GM03348 (cell line): Measurements from ENCODE around the gene THNSL1.
A peak's percentile ranks its signal among the peaks of the same experiment; 100 is the strongest.
"Not testable (repeated sequence)": the region's sequence is repeated elsewhere in the genome, so short reads cannot be mapped to it uniquely, and the experiment has no call there.

ENCODE experiments used
- DNase-seq: peaks from one replicate; pipeline ENCODE4 v3.0.0; 2012; ENCODE audit warnings: low spot score

Gene THNSL1

DNA sequence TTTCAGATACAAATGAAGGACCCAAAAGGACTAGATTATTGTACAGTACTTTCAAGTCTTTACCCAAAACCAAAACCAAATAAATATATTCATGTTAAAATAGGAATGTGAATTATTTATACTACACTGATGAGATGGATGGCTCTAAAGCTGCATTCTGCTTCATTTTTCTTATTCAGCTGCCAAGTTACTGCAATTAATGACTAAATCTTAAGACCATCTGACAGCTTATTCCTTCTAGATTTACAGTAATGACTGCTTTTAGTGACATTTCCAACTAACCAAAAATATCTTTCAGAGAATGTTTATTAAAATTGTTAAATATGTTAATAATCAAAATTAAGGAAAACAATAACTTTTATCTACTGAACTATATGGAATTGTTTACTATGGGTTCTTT is 21.3 kb upstream of the THNSL1 start:
- DNase-seq = no peak

DNA sequence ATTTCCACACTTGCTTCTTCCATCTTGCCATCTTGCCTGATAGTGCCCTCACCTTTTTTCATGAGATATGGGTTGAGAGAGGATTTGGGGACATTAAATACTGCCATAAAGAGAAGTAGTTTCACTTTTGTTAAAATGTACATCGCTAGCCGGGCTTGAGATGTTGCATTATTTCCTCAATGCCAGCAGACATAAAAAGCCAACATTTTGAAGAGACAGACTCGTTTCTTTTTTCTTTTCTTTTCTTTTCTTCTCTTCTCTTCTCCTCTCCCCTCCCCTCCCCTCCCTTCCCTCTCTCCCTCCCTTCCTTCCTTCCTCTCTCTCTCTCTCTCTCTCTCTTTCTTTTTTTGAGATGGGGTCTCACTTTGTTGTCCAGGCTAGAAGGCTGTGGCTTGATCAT is 18.4 kb upstream of the THNSL1 start:
- DNase-seq = no peak

DNA sequence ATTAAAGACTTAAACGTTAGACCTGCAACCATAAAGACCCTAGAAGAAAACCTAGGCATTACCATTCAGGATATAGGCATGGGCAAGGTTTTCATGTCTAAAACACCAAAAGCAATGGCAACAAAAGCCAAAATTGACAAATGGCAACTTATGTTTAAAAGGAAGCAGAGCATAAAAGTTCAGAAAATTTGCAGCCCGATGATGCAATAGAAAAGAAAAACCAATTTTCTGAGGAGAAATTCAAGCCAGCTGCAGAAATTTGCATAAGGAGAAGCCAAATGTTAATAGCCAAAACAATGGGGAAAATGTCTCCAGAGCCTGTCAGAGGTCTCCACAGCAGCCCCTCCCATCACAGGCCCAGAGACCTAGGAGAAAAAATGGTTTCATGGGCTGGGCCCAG is 4.8 kb upstream of the THNSL1 start:
- DNase-seq = not testable (repeated sequence)

- DNase-seq = no peak
These were observed 1.8 kb upstream of the THNSL1 start for GRCh38 chr10:25014579-25014978.

DNA sequence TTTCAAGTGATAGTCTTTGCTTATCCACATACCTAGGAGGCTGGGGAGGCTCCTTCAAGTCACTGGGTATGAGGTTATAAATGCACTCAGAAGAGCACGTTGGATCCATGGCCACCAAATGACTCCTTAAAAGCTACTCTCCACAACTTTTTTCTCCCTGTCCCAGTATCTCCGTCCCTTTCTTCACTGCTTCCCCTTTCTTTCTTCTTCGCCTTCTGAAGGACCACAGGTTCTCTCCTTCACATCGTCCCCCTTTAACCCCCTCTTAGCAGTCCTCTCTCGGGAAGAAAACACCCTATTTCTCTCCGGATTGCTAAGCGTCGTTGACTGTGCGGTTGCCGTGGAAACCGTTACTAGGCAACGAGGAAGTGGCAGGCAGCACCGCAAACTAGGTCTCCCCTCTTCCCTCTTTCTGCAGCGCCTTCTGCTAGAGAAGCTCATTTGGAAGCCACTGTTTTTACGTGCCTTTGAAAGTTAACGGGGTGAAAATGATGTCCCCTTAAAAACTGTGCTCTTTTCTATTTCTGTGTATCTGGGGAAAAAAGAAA is 510 bp upstream of the THNSL1 start, which contains the start of gene ENKUR:
ENKUR (minus strand) TSS at position 331 of the 548 bp plus-strand sequence; CDS start at position 109, 222 bp downstream.
- peak; percentile 83 for DNase-seq

GRCh38 chr10:25017154-25017590 is 760 bp downstream of the THNSL1 start:
- DNase-seq = peak; percentile 6

DNA sequence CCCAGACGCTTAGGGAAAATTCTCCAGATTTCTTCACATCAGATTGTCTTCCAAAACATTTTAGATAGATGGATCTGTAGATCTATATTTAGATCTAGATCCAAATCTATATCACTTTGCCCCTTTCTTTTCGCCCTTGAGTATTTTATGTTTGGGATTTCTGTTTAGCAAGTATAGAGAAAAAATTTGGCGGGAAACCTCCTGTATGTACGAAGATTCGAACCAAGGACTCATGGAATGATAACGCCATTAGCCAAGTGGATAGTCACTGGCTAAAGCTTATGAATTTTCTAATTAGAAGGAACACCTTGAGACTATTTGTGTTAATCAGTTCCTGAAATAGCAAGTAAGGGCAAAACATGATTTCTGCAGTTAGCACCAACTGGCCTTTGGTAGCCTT is 1.2 kb downstream of the THNSL1 start:
- no peak for DNase-seq

DNA sequence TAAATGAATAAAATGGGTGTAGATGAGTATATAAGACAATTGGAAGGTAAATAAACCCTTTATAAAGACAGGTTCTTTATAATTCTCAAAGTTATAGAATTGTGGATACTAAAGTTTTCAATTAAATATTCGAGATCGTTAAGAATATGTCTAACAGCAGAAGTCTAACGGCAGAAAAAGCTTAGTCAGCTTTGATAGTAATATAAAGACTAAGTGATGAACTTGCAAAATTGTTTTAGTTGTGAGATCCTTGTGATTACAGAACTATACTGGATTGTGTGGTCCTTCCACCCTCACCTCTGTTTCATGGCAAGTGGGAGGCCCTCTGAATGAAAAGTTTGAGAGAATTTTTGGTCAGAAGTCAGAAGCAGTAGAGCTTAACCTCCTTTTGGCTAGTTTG is 2.3 kb downstream of the THNSL1 start:
- no peak for DNase-seq

GRCh38 chr10:25023278-25023677 is 6.9 kb downstream of the THNSL1 start:
- no peak for DNase-seq

- DNase-seq = no peak
These were observed 8.1 kb downstream of the THNSL1 start for GRCh38 chr10:25024528-25024927.

DNA sequence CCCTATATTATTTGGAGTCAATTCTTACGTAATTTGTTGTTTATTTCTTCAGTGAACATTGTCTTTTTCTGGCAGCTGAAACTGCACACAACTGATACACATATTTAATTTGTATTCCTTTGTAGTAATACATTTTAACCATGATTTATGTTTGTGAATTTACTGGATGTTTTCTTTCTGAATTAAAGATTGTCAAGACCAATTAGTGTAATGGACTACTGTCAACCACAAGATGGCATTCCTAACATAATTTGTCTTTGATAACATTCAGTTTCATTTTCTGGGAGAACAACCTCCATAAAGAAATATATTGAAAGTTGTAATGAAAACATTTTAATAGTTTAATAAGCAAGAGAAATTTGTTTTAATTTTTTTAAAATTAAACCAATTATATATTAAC is 10.1 kb downstream of the THNSL1 start:
- peak; percentile 40 for DNase-seq

DNA sequence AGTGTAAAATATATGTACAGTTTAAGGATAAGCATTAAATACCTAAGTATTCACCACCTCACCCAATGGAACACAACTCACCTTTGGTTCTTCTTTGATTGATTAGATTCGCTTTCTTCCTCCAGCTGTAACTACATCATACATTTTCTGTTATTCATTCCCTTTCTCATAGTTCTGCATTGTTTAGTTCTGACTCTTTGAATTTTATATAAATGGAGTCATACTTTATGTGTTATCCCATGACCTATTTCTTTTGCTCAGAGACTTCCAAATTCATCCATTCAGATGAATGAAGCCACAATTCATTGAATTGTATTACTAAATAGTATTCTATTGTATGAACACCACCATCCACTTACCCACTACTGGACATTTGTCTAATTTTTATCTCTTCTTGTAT is 12.3 kb downstream of the THNSL1 start:
- DNase-seq = peak; percentile 4

DNA sequence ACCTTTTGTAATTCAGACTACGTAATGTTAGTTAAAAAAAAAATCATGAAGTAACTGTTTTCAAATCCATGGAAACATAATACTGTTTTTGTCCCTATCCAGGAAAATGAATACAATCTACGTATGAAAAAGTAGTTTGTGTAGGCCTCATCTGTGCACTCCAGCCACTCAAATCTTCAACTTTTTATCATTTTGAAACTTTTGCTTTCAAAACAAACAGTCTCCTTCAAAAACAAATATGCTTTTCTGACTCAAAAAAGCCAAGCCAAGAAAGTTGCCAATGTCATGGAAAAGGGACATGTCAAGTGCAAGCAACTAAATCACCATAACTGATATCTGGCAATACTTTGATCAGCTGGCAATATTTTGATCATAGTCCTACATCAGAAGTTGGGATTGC is 13.1 kb downstream of the THNSL1 start:
- DNase-seq = no peak

DNA sequence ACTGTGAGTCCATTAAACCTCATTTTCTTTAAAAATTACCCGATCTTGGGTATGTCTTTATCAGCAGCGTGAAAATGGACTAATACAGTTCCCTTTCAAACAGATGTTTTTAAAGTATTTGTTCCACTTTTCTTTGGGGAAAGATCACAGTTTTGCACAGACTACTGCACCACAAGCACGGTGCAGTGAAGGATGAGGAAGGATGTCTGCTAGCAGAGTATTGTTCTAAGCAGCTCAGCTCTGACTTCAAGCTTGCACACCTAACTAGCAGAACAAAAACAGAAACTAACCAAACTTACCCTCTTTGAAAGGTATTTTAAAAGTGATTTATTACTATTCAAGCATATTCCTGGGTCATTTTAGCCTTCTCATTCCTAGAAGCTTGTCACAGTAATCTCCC is 20.0 kb downstream of the THNSL1 start:
- no peak for DNase-seq

DNA sequence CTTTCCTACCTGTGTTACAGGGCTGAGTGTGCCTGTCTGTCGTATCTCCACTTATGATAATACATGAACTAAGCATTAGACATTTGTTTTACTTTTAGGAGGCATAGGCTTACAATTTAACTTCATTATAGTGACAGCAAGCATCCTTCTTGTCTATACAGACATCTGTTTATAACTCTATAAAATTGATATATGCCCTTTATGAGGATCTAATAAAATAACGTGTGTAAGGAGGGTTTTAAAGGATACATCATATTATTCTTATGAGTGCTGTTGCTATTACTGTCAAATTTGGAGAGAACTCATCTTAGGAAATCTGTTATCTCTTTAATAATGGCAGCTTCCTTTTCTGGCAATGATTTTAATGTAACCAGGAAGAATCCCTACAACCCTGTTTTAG is 21.9 kb downstream of the THNSL1 start:
- DNase-seq = no peak

DNA sequence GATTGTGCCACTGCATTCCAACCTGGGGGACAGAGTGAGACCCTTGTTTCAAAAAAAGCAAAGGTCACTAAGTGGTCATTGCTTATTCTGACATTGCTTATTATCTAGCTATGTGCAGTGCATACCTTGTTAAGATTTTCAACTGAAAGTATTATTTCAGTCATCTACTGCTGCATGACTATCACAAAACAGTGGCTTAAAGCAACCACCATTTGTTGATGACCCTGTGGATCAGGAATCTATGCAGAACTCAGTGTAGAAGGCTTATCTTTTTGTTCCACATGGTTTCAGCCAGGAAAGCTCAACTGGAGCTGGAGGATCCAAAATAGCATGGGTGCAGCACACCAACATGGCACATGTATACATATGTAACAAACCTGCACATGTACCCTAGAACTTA is 23.1 kb downstream of the THNSL1 start:
- no peak for DNase-seq

GRCh38 chr10:25046641-25047040 is 30.2 kb downstream of the THNSL1 start:
- DNase-seq = no peak

DNA sequence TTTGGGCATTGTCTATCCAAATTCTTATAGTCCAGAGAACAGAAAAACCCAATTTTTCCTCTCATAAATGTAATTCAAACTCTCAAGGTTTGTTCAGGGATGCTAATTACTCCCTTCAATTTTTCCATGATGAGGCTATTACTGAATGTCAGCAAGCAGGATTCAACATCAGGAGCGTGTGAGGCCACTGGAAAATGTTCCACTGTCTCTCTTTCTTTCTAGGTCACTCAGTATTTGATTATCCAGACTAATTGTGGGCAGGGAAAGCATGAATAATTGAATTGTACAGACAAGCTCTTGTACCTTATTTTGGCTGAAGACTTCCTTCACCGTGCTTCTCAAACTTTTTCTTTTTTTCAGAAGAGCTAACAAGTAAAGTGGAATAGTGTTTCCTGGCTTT is 30.7 kb downstream of the THNSL1 start:
- DNase-seq = no peak

GRCh38 chr10:25047591-25048301 is 31.3 kb downstream of the THNSL1 start:
- DNase-seq = peak; percentile 72

- no peak for DNase-seq
These were observed 32.0 kb downstream of the THNSL1 start for GRCh38 chr10:25048450-25048849.

- DNase-seq = no peak
These were observed 33.6 kb downstream of the THNSL1 start for GRCh38 chr10:25049966-25050365.

DNA sequence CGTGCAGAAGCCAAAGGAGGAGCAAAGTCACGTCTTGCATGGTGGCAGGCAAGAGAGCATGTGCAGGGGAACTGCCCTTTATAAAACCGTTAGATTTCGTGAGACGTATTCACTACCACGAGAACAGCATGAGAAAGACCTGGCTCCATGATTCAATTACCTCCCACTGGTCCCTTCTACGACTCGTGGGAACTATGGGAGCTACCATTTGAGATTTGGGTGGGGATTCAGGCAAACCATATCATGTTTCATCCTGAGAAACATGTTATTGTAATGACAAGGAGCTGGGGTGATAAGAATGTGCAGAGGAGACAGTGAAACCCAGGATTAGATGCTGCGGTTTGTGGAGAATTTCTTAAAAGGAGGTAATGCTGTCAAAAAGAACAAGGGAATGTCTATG is 34.0 kb downstream of the THNSL1 start:
- no peak for DNase-seq

- DNase-seq = no peak
These were observed 35.6 kb downstream of the THNSL1 start for GRCh38 chr10:25052012-25052411.

- no peak for DNase-seq
These were observed 40.3 kb downstream of the THNSL1 start for GRCh38 chr10:25056726-25057125.
